Neural progenitor cell (in vitro differentiated cells): ENCODE data around the gene LCTL. TPM values are rescaled to one million over a fixed set of nuclear protein-coding genes. Genes with fewer than 3 reads are reported as not detected.

Experiments
- DNase-seq: peaks from one replicate; pipeline ENCODE4 v3.0.0-alpha.2; 2016; ENCODE audit warnings: low spot score
- H2AFZ ChIP-seq: fragments of 200-600 bp; sonication (generic); replicated peaks from 2 replicates; pipeline ENCODE4 v1.6.1; 2016; ENCODE audit warnings: antibody characterized with exemption
- H3F3A ChIP-seq: fragments of 200-600 bp; sonication (generic); 2 replicates; pipeline ENCODE4 v1.6.1; 2016; ENCODE audit warnings: antibody characterized with exemption, low read depth
- H3K27ac ChIP-seq: fragments of 200-600 bp; sonication (generic); 2 replicates; pipeline ENCODE4 v1.5.1; 2016; ENCODE audit warnings: mild to moderate bottlenecking
- H3K27me3 ChIP-seq: fragments of 200-600 bp; sonication (generic); 2 replicates; pipeline ENCODE4 v1.6.1; 2016; ENCODE audit warnings: mild to moderate bottlenecking, moderate library complexity
- H3K36me3 ChIP-seq: fragments of 200-600 bp; sonication (generic); 2 replicates; pipeline ENCODE4 v1.5.1; 2016
- H3K4me1 ChIP-seq: fragments of 200-600 bp; sonication (generic); 2 replicates; pipeline ENCODE4 v1.6.1; 2016; ENCODE audit warnings: mixed run types
- H3K4me2 ChIP-seq: fragments of 200-600 bp; sonication (generic); 2 replicates; pipeline ENCODE4 v1.6.1; 2016
- H3K4me3 ChIP-seq: fragments of 200-600 bp; sonication (generic); 2 replicates; pipeline ENCODE4 v1.5.1; 2016
- H3K79me2 ChIP-seq: fragments of 200-600 bp; sonication (generic); 2 replicates; pipeline ENCODE4 v1.6.1; 2016; ENCODE audit warnings: low read depth
- H3K9ac ChIP-seq: fragments of 200-600 bp; sonication (generic); 2 replicates; pipeline ENCODE4 v1.6.1; 2016
- H3K9me3 ChIP-seq: fragments of 200-600 bp; sonication (generic); 2 replicates; pipeline ENCODE4 v1.5.1; 2016; ENCODE audit warnings: low read depth
- H4K20me1 ChIP-seq: fragments of 200-600 bp; sonication (generic); 2 replicates; pipeline ENCODE4 v1.6.1; 2016; ENCODE audit warnings: low read depth
- H3K27ac Mint-ChIP-seq: 3 replicates; pipeline ENCODE4 v1.8.0; 2021; ENCODE audit warnings: mixed read lengths
- H3K27me3 Mint-ChIP-seq: 2 replicates; pipeline ENCODE4 v1.8.0; 2022; ENCODE audit warnings: low read depth, mild to moderate bottlenecking, inconsistent platforms, moderate library complexity, mixed read lengths; ENCODE audit not compliant: insufficient read depth
- H3K36me3 Mint-ChIP-seq: 3 replicates; pipeline ENCODE4 v1.8.0; 2021; ENCODE audit warnings: mixed read lengths
- H3K4me1 Mint-ChIP-seq: 3 replicates; pipeline ENCODE4 v1.8.0; 2021; ENCODE audit warnings: mixed read lengths
- H3K4me3 Mint-ChIP-seq: 3 replicates; pipeline ENCODE4 v1.8.0; 2021; ENCODE audit warnings: mild to moderate bottlenecking, moderate library complexity, mixed read lengths
- H3K9me3 Mint-ChIP-seq: 3 replicates; pipeline ENCODE4 v1.8.0; 2020; ENCODE audit warnings: mixed read lengths
- CTCF ChIP-seq: fragments of 200-600 bp; sonication (generic); IDR thresholded peaks from 2 replicates; pipeline ENCODE4 v1.5.1; 2017; ENCODE audit warnings: antibody characterized with exemption, mild to moderate bottlenecking
- EZH2 ChIP-seq: fragments of 200-600 bp; sonication (generic); IDR thresholded peaks from 2 replicates; pipeline ENCODE4 v1.6.1; 2017; ENCODE audit warnings: antibody characterized with exemption, mild to moderate bottlenecking, moderate library complexity
- EZH2phosphoT487 ChIP-seq: fragments of 200-600 bp; sonication (generic); IDR thresholded peaks from 2 replicates; pipeline ENCODE4 v1.6.1; 2017; ENCODE audit warnings: antibody characterized with exemption
- total RNA-seq: library from RNA; depleted of rRNA; stranded (reverse); fragments of >200 nt; gene quantifications from 2 replicates; pipeline ENCODE4 v1.2.3, GENCODE V29; 2015; ENCODE audit warnings: low replicate concordance

LCTL gene
- total RNA-seq, 1 donor from 2014 or later = 19.2 TPM

DNA sequence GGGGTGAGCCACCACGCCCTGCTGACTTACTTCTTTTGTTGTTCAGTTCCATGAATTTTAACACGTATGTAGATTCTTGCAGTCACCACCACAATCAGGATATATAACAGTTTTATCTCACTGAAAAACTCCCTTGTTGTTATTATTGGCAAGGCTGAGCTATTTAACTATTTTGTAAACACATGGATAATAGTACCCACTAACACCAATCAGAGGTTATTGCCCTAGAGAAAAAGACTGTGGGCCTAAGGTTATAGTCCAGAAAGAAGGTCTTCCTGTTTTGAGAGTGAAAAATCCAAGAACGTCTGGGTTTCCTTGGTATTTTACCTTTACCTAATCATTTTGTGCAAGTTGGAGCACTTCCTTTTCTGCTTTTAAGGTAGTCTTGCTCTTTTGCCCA, 51.2 kb downstream of the LCTL start:
- Histone ChIP-seq H4K20me1 (no peaks in the 10 kb centered on the region), H3K27ac (no peak overlapping the region), H3K79me2 (no peaks in the 10 kb centered on the region), H3K27me3 (no peaks in the 10 kb centered on the region), H3K36me3 (no peaks in the 10 kb centered on the region), H3K4me2 (no peak overlapping the region), H3K4me1 (no peaks in the 10 kb centered on the region), H3K9ac (no peak overlapping the region), H2AFZ (no peak overlapping the region), H3K9me3 (no peaks in the 10 kb centered on the region), H3K4me3 (no peak overlapping the region), H3F3A (no peaks in the 10 kb centered on the region)
- no peak for DNase-seq
- Mint-ChIP-seq H3K4me3 (peak overlapping the region; percentile 24), H3K4me1 (peaks cover 2% of the 10 kb centered on the region), H3K36me3 (peaks cover 9% of the 10 kb centered on the region), H3K27ac (no peak overlapping the region), H3K27me3 (no peaks in the 10 kb centered on the region), H3K9me3 (no peaks in the 10 kb centered on the region)
- TF ChIP-seq EZH2phosphoT487 = no peak
- TF ChIP-seq CTCF = no peak

DNA sequence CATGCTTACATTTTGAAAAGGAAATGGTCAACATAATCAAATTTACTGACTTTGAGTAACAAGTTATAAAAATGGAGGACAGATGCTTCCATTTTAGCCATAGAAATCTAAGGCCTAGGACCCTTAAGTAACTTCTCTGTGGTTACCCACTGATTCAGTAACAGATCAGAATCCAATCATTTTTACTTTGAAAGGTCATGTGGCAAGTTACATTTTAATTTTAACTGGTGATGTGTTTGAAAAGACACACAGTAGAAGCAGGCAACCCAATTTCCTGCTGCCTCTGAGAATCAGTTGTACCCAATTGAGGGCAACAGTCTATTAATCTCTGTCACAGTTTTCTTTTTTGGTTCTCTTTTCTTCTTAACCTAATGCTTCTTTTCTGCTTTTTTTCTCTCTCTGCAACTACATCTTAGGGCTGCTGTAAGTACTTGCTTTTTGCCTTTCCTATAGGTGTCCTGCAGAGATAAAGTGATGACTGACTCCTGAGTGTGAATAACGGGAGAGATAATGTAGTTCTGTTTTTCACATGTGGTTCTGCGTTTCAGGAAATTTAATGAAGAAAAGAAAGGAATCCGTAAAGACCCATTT, 57.4 kb downstream of the LCTL start:
- Histone ChIP-seq H3K4me1 (peaks cover 7% of the 10 kb centered on the region), H3K4me3 (no peak overlapping the region), H2AFZ (no peak overlapping the region), H3K36me3 (no peaks in the 10 kb centered on the region), H3F3A (peaks cover 17% of the 10 kb centered on the region), H3K27me3 (no peaks in the 10 kb centered on the region), H3K4me2 (no peak overlapping the region), H3K9ac (peak overlapping the region; percentile 7), H3K79me2 (peaks cover 60% of the 10 kb centered on the region), H4K20me1 (peaks cover 12% of the 10 kb centered on the region), H3K27ac (no peak overlapping the region), H3K9me3 (no peaks in the 10 kb centered on the region)
- Mint-ChIP-seq H3K27me3 (peaks cover 2% of the 10 kb centered on the region), H3K36me3 (peaks cover 6% of the 10 kb centered on the region), H3K4me1 (peaks cover 19% of the 10 kb centered on the region), H3K27ac (no peak overlapping the region), H3K9me3 (no peaks in the 10 kb centered on the region), H3K4me3 (no peak overlapping the region)
- DNase-seq = no peak
- no peak for TF ChIP-seq EZH2

- Histone ChIP-seq H3K79me2 (peaks cover 85% of the 10 kb centered on the region), H3K9ac (peak overlapping the region; percentile 96), H2AFZ (peak overlapping the region; percentile 99), H3K27ac (no peak overlapping the region), H3K4me3 (peak overlapping the region; percentile 87), H3F3A (peaks cover 43% of the 10 kb centered on the region), H3K4me2 (peak overlapping the region; percentile 97), H3K27me3 (no peaks in the 10 kb centered on the region), H3K4me1 (peaks cover 17% of the 10 kb centered on the region), H4K20me1 (peaks cover 38% of the 10 kb centered on the region), H3K36me3 (peaks cover 13% of the 10 kb centered on the region), H3K9me3 (no peaks in the 10 kb centered on the region)
- Mint-ChIP-seq H3K4me1 (peaks cover 26% of the 10 kb centered on the region), H3K27me3 (peaks cover 2% of the 10 kb centered on the region), H3K4me3 (peak overlapping the region; percentile 100), H3K27ac (peak overlapping the region; percentile 57), H3K36me3 (peaks cover 17% of the 10 kb centered on the region), H3K9me3 (no peaks in the 10 kb centered on the region)
- DNase-seq = no peak
- TF ChIP-seq EZH2phosphoT487 (no peak), EZH2 (no peak), CTCF (no peak)
Measured at GRCh38 chr15:66505818-66506217, 60.0 kb downstream of the LCTL start.

GRCh38 chr15:66505430-66505811, 60.4 kb downstream of the LCTL start:
- peak overlapping the region; percentile 87 for H3K4me3 ChIP-seq
- Mint-ChIP-seq H3K9me3 (no peaks in the 10 kb centered on the region), H3K27me3 (peaks cover 2% of the 10 kb centered on the region), H3K4me3 (peak overlapping the region; percentile 100), H3K4me1 (peaks cover 26% of the 10 kb centered on the region), H3K27ac (peak overlapping the region; percentile 99), H3K36me3 (peaks cover 17% of the 10 kb centered on the region)
- H3K9me3 ChIP-seq = no peaks in the 10 kb centered on the region
- peaks cover 89% of the 10 kb centered on the region for H3K79me2 ChIP-seq
- peak overlapping the region; percentile 99 for H2AFZ ChIP-seq
- peaks cover 42% of the 10 kb centered on the region for H4K20me1 ChIP-seq
- peak overlapping the region; percentile 97 for H3K4me2 ChIP-seq
- TF ChIP-seq CTCF (no peak), EZH2phosphoT487 (no peak), EZH2 (no peak)
- H3K36me3 ChIP-seq = peaks cover 14% of the 10 kb centered on the region
- DNase-seq = peak; percentile 61
- H3F3A ChIP-seq = peaks cover 47% of the 10 kb centered on the region
- peak overlapping the region; percentile 93 for H3K27ac ChIP-seq
- peaks cover 17% of the 10 kb centered on the region for H3K4me1 ChIP-seq
- H3K27me3 ChIP-seq = no peaks in the 10 kb centered on the region
- peak overlapping the region; percentile 96 for H3K9ac ChIP-seq
